Superior temporal gyrus (tissue), 1 donor: ENCODE results near the gene EPB41L4A.
"Not testable (repeated sequence)": the region's sequence is repeated elsewhere in the genome, so short reads cannot be mapped to it uniquely, and the experiment has no call there.

Experiments
- DNase-seq: peaks from one replicate; pipeline ENCODE4 v3.0.0-alpha.2; 2016; ENCODE audit errors: extremely low spot score

Gene EPB41L4A

DNA sequence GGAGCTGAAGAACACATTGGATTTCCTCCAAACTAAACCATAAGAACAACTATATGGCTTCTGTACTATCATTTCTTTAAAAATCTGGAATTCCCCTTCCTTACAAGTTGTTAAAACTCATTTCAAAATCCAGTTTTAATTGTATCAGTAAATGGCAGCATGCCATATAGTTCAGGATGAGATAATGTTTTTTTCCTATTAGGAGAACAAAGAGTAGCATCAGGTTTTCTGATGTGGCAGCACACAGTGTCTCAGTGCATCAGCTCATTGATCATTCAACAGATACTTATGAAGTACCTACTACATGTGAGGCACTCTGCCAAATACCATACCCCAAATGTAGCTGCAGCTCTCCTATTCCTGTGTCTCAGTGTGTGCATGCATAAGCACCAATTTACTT lies 161.1 kb downstream of the EPB41L4A start:
- no peak for DNase-seq

DNA sequence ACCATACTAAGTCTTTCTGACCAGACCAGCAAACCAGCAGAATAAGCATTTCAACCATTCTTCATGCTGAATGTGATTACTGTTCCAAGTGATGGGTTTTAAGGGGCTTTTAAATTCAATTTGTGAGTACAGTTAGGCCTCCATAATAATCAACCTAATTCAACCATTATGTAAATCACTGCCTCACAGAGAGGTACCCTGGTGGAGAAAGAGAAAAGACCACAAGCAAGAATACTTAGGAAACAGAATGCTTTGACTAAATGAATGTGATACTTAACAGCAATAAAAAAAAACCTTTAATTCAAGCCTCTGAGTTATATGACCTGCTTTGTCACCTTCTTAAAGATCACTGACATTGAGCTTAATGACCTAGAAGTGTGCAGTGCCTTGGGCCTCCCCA lies 162.1 kb downstream of the EPB41L4A start:
- no peak for DNase-seq

DNA sequence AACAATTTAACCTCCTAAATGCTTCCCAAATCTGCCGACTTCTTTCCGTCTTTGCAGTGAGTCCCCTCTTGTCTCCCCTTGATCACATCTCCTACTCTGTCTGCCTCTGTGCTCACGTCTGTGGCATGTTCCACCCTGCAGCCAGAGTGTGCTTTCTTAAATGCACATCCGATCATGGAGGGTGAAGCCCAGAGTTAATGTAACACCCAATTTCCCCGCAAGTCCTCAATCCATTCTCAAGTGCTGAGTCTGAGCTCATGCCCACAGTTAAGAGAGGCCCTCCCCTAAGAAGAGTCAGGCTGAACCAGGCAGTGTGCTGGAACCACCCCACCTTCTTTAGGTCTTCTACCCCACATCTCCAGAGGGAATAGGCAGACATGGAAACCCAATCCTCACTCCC lies 164.8 kb downstream of the EPB41L4A start:
- DNase-seq = no peak

DNA sequence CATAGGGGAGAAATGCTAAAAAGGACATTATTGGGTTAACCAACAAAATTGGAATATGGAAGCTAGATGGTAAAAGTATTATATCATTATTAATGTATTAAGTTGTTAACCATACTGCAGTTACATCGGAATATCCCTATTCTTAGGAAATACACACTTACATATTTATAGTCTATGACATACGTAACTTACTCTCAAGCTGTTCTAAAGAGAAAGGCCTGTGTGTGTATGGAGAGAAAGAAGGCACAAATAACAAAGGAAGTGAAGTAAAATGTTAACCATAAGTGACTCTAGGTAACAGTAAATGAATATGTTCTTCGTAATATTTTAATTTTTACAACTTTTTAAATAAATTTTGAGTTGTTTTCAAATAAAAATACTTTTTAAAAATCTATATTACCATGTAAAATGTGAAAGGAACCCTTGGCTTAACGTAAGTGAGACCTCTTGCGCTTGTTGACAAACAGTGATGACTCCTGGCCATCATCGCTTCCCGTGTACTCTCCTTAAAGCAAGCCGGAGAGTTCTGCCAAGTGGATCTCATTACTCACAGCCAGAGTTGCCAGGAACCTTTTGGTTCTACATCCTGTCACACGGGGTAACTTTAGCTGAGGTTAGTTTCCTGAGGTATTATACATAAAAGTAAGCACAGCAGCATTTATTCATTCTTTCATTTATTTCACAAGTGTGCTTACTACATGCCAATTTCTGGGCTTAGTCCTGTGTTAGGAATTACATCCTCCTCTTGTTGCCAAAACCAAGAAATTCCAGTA lies 165.4 kb downstream of the EPB41L4A start:
- no peak for DNase-seq

DNA sequence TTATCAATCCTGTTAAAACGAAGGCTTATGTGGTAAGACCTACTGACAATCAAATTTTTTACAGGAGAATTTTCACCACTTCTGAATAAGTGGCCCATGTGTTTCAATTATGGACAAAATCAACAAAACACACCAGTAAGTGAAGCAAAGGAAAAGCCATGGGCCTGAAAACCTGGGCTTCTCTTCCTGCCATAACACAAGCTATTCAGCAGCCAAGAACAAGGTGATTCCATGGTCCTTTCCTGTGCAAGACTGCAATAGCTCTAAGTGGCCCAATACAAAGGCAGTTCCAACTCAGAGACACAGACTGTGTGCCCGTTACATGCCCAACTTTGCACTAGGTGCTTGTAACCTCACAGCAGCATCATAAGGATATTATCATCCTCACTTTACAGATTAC lies 168.5 kb downstream of the EPB41L4A start:
- no peak for DNase-seq

DNA sequence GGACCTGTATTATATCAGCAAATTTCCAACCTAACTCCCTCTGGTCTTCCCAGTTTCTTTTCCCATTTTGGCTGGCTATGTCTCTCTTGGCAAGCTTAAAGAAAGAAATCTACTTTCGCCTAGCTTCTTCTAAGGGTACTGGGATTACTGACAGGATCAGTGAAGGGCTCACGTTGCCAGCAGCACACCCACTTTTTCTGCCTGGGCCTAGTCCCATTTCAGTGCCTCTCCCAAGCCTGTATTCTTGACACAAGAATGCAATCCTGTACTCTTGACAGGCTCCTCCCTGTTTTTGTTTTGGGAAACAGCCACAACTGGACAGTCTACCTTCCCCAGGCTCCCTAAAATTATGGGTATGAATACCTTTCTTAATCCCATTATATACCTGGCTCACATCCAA lies 170.5 kb downstream of the EPB41L4A start:
- DNase-seq = no peak

DNA sequence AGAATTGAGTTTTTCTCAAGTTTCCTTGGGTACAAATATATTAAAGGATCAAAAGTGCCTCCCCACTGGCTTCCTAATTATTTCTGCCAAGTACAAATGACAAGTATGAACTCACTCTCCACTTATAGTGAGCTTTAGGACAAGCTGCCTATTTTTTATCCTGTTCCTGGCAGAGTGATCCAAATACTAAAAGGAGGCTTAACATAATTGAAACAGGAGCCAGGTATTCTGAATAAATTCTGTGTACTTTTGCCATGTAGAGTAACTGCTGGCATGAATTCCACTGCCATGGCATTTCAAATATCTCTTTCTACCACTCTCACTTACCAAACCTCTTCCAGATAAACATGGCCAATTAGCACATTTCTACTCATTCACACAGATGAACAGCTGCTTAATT lies 171.1 kb downstream of the EPB41L4A start:
- no peak for DNase-seq

DNA sequence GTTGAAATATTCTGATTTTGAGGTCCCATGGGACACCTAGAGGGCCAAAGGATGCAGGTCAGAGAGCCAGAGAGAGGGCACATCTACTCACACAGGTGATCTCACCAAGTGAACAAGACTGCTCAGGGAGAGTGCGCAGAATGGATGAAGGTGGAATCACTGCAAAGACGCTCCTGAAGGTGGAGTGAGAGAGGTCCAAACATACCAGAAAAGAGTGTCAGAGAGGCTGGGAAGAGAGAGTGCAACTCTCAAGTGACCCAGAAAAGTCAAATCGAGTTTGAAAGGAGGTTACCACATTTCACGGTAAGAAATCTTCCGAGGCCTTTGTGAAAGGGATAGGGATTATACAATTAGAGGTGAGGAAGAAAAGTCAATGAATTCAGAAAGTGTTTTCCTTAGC lies 173.4 kb downstream of the EPB41L4A start:
- DNase-seq = no peak

DNA sequence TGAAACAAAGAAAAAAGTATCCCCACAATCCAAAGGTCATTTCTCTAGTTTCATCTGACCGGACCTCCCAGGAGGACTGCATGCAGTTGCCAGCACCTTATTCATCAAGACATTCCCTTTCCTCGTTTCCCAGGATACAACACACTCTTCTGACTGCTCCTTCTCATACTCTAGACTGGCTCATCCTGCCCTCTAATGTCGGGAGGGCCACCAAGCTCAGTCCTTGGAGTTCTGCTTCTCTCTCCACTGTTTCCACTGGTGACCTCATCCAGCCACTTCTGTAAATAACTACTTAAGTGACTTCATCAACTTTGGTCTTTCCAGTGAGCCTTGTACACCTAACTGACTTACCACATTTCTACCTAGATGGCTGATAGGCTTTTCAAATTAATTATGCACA lies 179.1 kb downstream of the EPB41L4A start:
- no peak for DNase-seq

DNA sequence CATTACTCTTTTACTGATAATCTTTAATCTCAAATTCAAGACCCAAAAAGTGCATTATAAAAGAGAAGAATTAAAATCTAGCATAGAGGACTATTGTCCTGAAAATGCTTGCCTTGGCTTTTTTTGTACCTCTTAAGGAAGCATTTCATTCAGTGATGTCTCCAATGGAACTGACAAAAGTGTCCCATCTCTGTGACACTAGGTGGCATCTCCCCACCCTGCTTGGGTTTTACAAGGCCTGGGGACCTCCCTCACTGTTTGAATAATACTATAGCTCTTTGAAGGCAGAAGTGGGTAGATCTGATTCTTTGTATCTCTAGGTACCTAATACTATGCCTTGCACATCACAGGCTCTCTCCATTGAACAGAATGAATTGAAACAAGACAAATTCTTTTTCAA lies 180.6 kb downstream of the EPB41L4A start:
- DNase-seq = no peak

DNA sequence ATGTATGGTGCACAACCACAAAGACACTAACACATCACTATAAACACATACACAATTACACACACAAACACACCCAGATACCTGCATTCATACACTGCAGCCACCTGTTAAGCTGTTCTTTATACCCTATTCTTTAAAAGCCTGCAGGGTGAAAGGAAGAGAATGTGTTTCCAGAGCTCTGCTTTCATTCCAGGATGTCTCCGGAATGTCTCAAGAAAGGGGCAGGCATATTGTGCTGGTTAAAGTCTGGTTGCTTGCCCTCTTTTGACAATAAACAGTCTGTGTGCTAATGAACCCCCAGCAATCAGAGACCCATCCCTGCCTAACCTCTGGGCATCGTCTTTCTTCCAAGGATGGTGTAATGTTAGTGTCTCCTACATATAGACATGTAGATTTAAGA lies 181.6 kb downstream of the EPB41L4A start:
- DNase-seq = no peak

DNA sequence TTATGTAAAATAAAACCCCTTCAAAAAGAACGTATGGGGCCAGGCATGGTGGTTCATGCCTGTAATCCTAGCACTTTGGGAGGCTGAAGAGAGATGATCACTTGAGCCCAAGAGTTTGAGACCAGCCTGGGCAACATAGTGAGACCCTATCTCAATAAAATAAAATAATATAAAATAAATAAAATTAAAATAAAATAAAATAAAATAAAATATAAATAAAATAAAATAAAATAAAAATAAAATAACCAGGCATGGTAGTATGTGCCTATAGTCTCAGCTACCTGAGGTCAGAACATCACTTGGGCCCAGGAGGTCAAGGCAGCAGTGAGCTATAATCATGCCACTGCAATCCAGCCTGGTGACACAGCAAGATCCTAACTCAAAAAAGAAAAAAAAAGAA lies 185.1 kb downstream of the EPB41L4A start:
- no peak for DNase-seq

DNA sequence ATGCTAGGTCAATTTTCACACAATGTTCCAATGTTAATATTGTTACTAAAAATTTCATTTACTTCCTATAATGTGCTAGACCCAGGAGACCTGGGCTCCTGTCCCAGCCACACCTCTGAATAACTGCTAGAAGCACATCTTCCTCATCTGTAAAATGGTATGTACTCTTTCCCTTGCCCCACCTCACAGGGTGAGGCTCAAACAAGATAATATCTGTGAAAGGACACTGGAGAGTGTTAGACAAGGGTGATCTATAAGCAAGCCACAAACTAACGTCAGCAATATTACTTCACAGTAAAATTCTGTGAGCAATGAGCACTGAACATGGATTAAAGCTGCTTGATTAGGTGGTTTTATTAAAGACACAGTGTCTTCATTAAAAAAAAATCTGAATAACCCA lies 186.4 kb downstream of the EPB41L4A start:
- no peak for DNase-seq

DNA sequence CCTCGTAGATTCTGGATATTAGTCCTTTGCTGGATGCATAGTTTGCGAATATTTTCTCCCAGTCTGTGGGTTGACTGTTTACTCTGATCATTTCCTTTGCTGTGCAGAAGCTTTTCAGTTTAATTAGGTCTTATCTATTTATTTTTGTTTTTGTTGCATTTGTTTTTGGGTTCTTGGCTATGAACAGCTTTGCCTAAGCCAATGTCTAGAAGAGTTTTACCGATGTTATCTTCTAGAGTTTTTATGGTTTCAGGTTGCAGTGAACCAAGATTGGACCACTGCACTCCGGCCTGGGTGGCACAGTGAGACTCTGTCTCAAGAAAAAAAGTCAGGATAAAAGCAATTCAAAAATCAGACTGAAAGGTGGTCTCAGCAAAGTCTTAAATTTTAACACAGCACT lies 188.5 kb downstream of the EPB41L4A start:
- DNase-seq = no peak

DNA sequence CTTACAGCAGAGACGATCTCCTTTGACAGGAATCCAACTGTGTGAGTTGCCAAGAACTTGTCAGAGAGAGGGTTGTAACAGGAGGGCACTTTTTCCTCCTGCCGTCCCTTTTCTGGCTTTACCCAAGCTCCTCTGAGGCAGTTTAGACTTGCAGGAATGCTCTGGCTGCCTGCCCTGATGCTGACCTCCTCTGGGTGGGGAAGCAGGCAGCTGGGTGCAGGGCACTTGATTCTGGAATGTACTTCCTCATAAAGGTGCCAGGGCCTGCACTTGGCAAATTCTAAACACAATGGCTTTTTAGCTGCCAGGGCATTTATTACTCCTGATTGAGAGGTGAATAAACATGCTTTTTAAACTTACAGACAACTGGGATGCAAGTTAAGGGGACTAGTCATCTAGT lies 190.4 kb downstream of the EPB41L4A start:
- DNase-seq = no peak

DNA sequence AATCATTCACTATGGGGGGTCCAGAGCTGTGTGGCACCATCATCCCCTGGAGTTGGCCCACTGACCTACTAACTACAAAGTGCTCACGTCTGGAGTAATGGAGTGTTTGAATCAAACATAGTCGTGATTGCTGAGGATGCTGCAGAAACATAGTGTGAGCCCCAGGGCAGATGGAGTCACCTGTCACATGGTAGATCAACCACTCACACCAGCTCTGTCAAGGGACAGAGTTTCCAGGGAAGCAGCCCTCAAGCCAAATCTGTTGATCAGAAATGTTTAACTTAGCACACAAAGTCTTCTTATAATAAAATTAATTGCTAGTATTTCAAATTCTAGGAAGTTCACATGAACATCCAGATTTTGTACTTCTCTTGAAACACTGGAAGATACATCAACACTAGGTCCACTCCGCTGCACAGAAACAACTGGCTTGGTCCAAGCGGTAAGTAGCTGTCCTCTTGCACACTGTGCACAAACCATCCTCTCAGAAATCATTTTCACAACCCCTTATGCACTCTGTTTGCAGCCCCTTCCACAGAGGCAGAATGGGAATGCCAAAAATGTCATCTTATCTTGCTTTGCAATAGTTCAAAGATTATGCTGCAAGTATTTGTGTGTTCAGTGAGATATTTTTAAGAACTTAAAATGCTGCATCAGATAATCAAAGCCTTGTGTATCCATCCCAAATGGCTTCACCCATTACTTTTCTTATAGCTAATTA lies 191.0 kb downstream of the EPB41L4A start:
- DNase-seq = no peak

DNA sequence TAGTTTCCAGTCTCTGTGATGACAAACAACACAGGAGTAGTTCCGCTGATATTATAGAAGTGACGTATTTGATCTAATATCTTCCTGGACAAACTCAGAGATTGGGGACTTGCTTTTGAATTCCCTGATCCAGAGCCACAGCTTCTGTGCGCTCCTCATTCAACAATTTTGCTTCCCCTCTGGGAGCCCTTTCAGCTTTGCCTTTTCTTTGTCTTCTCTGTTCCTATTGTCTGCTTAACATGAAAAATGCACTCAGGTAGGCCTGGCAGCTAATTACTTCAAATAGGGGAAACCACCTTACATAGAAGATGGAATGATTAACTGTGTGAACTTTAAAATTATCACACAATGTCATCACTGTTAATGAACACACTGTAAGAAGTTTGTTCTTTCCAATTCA lies 192.9 kb downstream of the EPB41L4A start:
- DNase-seq = no peak

DNA sequence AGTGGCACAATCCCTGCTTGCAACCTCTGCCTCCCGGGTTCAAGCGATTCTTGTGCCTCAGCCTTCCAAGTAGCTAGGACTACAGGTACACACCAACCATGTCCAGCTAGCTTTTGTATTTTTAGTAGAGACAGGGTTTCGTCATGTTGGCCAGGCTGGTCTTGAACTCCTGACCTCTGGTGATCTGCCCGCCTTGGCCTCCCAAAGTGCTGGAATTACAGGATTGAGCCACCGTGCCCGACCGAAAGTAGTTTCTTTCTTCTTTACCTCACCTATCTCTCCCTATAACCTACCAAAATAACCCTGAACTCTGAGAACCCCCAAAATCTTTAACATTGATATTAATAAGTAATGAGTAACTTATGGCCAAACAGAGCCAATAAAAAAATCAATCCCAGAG lies 196.1 kb downstream of the EPB41L4A start:
- not testable (repeated sequence) for DNase-seq

DNA sequence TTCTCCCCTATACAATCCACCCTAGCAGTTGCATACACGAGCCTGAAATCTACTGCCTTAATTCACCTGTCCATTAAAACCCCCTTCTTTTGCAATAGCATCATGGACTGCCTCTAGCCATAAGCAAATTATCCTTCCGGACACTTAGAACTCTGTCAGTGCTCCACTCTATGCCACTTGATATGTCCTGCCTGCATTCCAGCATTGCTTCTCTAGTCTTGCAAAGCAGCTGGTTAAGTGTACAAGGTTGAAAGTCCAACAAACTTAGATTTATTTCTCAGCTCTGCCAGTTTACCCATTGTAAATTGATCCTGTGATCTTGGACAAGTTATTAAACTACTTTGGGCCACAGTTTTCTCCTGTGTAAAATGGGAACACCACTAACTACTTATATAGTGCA lies 197.9 kb downstream of the EPB41L4A start:
- DNase-seq = no peak

DNA sequence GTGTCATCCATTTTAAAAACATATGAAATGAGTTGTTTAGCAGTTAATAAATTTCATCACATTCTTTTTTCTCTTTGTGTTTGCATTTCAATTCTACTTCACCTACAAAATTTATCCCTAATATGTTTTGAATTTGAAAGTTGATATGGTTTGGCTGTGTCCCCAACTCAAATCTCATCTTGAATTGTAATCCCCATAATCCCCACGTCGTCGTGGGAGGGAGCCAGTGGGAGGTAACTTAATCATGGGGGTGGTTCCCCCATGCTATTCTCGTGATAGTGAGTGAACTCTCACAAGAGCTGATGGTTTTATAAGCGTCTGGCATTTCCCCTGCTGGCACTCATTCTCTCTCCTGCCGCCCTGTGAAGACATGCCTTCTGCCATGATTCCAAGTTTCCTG lies 200.1 kb downstream of the EPB41L4A start:
- no peak for DNase-seq

DNA sequence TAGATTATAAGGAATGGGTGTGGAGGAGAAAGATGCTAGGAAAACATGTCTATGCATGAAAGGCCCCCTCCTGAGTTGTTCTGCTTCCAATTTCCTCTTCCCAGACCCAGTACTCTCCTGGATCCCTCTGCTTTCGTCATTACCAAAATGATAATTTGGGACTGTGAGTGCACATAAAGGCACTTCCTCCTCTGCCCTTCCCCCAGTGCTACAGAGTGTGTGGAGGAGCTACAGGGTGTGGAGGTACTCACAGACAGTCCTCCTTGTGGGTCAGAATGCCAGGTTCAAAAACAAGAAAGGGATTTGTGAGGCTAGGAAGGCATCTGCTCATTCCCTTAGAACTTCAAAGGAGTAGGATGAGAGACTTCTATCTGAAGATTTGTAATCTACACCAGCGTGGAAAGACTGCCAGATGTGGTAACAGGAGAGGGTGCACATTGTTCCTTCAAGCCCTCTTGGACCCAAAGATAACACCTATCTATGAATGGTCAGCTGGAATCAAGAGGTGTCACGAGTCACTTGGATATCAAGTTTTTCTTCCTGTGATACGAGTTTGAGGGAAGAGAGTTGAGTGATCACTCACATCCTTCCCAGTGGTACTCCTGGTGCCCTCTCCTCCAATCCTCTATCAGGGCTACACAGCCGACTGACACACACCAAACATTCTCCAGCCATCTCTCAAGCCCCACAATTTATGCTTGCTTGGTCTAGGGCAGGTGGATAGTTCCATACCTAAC lies 201.1 kb downstream of the EPB41L4A start:
- no peak for DNase-seq

DNA sequence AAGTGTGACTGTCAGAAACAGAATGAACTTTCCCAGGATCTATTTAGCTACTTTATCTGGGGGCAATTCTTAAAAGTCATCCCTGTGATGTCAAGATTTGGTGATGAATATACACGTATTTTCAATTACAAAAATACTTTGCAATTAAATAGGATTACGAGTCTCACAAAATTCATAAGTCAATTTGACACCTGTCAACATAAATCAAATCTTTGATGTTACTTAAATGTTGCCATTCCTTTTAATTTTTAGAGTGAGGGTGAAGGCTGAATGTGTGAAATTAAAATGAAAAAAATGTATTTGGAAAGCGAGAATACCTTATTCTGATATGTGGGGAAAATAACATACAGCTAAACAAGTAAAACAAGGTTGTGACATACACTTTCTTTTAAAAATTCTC lies 202.9 kb downstream of the EPB41L4A start:
- no peak for DNase-seq
